A673 (cell line): ENCODE results near the gene EFS. TPM values are rescaled to one million over a fixed set of nuclear protein-coding genes. Genes with fewer than 3 reads are reported as not detected.

Experiments used
- BruUV-seq: library from RNA; stranded (reverse); fragments of 400-500 nt; replicated peaks from 2 replicates; lab custom pipeline; 2021; lab: Mats Ljungman, UMichigan
- CTCF ChIA-PET: fragments of 300-600 bp; sonication (Branson Sonifier 250); formaldehyde crosslinking; loops from one replicate; lab custom pipeline; 2022; ENCODE audit warnings: antibody characterized with exemption; lab: Charles Lee
- POLR2A ChIA-PET: fragments of 300-600 bp; sonication (Branson Sonifier 250); formaldehyde crosslinking; loops from one replicate; lab custom pipeline; 2022; ENCODE audit warnings: antibody characterized with exemption; ENCODE audit not compliant: low non-redundant PET; lab: Charles Lee
- DNase-seq: peaks from one replicate; pipeline ENCODE4 v3.0.0-alpha.2; 2015; ENCODE audit warnings: low spot score
- H3K27ac ChIP-seq: fragments of 200-600 bp; sonication (generic); 2 replicates; pipeline ENCODE4 v1.5.1; 2016; ENCODE audit warnings: mixed run types, low read depth, mild to moderate bottlenecking, mixed read lengths, antibody characterized with exemption, low read length; ENCODE audit not compliant: poor library complexity, severe bottlenecking
- H3K27me3 ChIP-seq: fragments of 200-600 bp; sonication (generic); replicated peaks from 2 replicates; pipeline ENCODE4 v1.6.1; 2017; ENCODE audit warnings: mixed run types, low read depth, mild to moderate bottlenecking, mixed read lengths, antibody characterized with exemption, low read length; ENCODE audit not compliant: insufficient read depth, poor library complexity
- H3K36me3 ChIP-seq: fragments of 200-600 bp; sonication (generic); 2 replicates; pipeline ENCODE4 v1.6.1; 2016; ENCODE audit warnings: mixed run types, mild to moderate bottlenecking, mixed read lengths, antibody characterized with exemption, low read length; ENCODE audit not compliant: insufficient read depth, poor library complexity, severe bottlenecking
- H3K4me1 ChIP-seq: fragments of 200-600 bp; sonication (generic); 2 replicates; pipeline ENCODE4 v1.6.1; 2017; ENCODE audit warnings: mixed run types, mild to moderate bottlenecking, mixed read lengths, antibody characterized with exemption, low read length; ENCODE audit not compliant: insufficient read depth, poor library complexity, severe bottlenecking
- H3K4me3 ChIP-seq: fragments of 200-600 bp; sonication (generic); 2 replicates; pipeline ENCODE4 v1.5.1; 2016; ENCODE audit warnings: low read depth, mixed run types, mild to moderate bottlenecking, mixed read lengths, low read length; ENCODE audit not compliant: poor library complexity, severe bottlenecking
- H3K9me3 ChIP-seq: fragments of 200-600 bp; sonication (generic); 2 replicates; pipeline ENCODE4 v1.6.1; 2016; ENCODE audit warnings: mixed run types, low read depth, mild to moderate bottlenecking, mixed read lengths, antibody characterized with exemption, low read length; ENCODE audit not compliant: poor library complexity, severe bottlenecking
- CTCF ChIP-seq: fragments of 300-800, 200-600 bp; sonication (generic); conservative IDR thresholded peaks from 2 replicates; pipeline ENCODE4 v1.5.1; 2017; ENCODE audit warnings: low read depth, mild to moderate bottlenecking, antibody characterized with exemption, low read length, moderate library complexity, mixed read lengths
- EZH2 ChIP-seq: fragments of 200-600 bp; sonication (generic); IDR thresholded peaks from 2 replicates; pipeline ENCODE4 v1.6.1; 2017; ENCODE audit warnings: borderline replicate concordance, low read depth, mild to moderate bottlenecking, mixed read lengths, antibody characterized with exemption, low read length; ENCODE audit not compliant: poor library complexity, severe bottlenecking
- intact Hi-C: fragments of 100-400 bp; cut with micrococcal nuclease; formaldehyde crosslinking; loops from one replicate; pipeline ENCODE4 v1.10.0; 2022; ENCODE audit not compliant: unreplicated experiment
- total RNA-seq: library from RNA; stranded (reverse); gene quantifications from 2 replicates; pipeline ENCODE4 v1.2.3, GENCODE V29; 2021

The EFS gene
- total RNA-seq, 1 experiment from 2014 or later: 55.9 TPM

GRCh38 chr14:23398348-23398747 lies 33.4 kb upstream of the EFS start:
- Histone ChIP-seq H3K9me3 (no peaks in the 10 kb centered on the region), H3K4me1 (no peaks in the 10 kb centered on the region), H3K27me3 (peaks cover 6% of the 10 kb centered on the region), H3K4me3 (no peak overlapping the region), H3K27ac (no peak overlapping the region), H3K36me3 (no peaks in the 10 kb centered on the region)
- no peak for DNase-seq
- TF ChIP-seq CTCF (no peak), EZH2 (no peak)
- BruUV-seq: no TSS peak
- POLR2A ChIA-PET: no interaction called here
- intact Hi-C loops: no loop called here
- CTCF ChIA-PET: no interaction called here

GRCh38 chr14:23396781-23397407 lies 31.9 kb upstream of the EFS start:
- BruUV-seq: no TSS peak
- no peak for DNase-seq
- TF ChIP-seq CTCF (no peak), EZH2 (no peak)
- H3K36me3 ChIP-seq: no peaks in the 10 kb centered on the region
- POLR2A ChIA-PET: no interaction called here
- intact Hi-C loops: no loop called here
- no peak overlapping the region for H3K4me3 ChIP-seq
- H3K9me3 ChIP-seq: no peaks in the 10 kb centered on the region
- H3K4me1 ChIP-seq: no peaks in the 10 kb centered on the region
- no peak overlapping the region for H3K27ac ChIP-seq
- H3K27me3 ChIP-seq: peaks cover 4% of the 10 kb centered on the region
- CTCF ChIA-PET: no interaction called here

GRCh38 chr14:23396126-23396525 lies 31.2 kb upstream of the EFS start:
- H3K27ac ChIP-seq: no peak overlapping the region
- no peaks in the 10 kb centered on the region for H3K4me1 ChIP-seq
- no peaks in the 10 kb centered on the region for H3K36me3 ChIP-seq
- H3K9me3 ChIP-seq: no peaks in the 10 kb centered on the region
- no peak for DNase-seq
- ChIA-PET CTCF (no interaction called here), POLR2A (no interaction called here)
- H3K4me3 ChIP-seq: no peak overlapping the region
- peaks cover 5% of the 10 kb centered on the region for H3K27me3 ChIP-seq
- BruUV-seq: no TSS peak
- TF ChIP-seq EZH2 (no peak), CTCF (no peak)
- intact Hi-C loops: no loop called here
